Measurements from ENCODE around the gene DHX40.

DNA sequence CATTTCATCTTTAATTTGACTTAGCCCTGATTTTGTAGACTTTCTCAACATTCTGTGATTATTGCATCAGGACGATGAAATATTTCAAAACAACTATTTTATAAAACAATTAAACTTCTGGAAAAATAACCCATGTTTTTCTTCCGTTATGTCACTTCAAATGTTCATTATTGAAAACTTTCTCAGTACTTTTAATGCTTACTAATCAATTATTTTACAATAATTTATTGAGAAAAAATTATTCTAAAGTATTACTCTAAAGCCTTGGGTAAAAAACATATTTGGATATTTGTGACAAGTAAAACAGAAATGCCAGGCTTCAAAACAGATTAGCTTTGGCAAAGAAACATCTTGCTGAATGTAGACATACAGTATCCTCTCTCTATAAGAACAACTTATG lies 46.3 kb upstream of the DHX40 start:
- no peak for TF ChIP-seq POLR2AphosphoS5 (IDR thresholded peaks at IDR 0.05; ENCODE audit: low read depth, low read length)
- no peak for TF ChIP-seq POLR2A (IDR thresholded peaks at IDR 0.05; ENCODE audit: low read depth, low read length)

Measured in GM12892 (cell line).